HepG2 (cell line): ENCODE data around the gene ZCCHC10. TPM values are rescaled to one million over a fixed set of nuclear protein-coding genes. Genes with fewer than 3 reads are reported as not detected.

Experiments
- EEA1 ChIP-seq: sonication (generic); formaldehyde crosslinking; IDR thresholded peaks from 2 replicates; pipeline ENCODE4 v1.5.1; 2020; ENCODE audit warnings: mild to moderate bottlenecking, missing genetic modification reagents, borderline replicate concordance
- NFKBIZ ChIP-seq: IDR thresholded peaks from 2 replicates; pipeline ENCODE4 v1.6.1; 2018; ENCODE audit warnings: missing genetic modification reagents, missing compliant biosample characterization
- PAF1 ChIP-seq: IDR thresholded peaks from 2 replicates; pipeline ENCODE4 v1.6.1; 2016; ENCODE audit warnings: missing genetic modification reagents, missing compliant biosample characterization
- PAWR ChIP-seq: sonication (generic); formaldehyde crosslinking; IDR thresholded peaks from 2 replicates; pipeline ENCODE4 v1.4.0; 2020; ENCODE audit warnings: missing genetic modification reagents, mild to moderate bottlenecking, borderline replicate concordance
- RCOR2 ChIP-seq: IDR thresholded peaks from 2 replicates; pipeline ENCODE4 v1.6.1; 2016; ENCODE audit warnings: missing biosample characterization, missing genetic modification reagents
- TCF12 ChIP-seq, 2 experiments: fragments of 450-650 bp in 1 of 2; sonication (generic) in 1 of 2; formaldehyde crosslinking in 1 of 2; IDR thresholded peaks; 2 replicates each; pipeline versions ENCODE4 v1.6.1 to v1.8.0; 2017 to 2022; ENCODE audit warnings: antibody characterized with exemption in 1 of 2, mild to moderate bottlenecking in 1 of 2, missing genetic modification reagents in 1 of 2, moderate library complexity in 1 of 2
- TMF1 ChIP-seq: sonication (generic); formaldehyde crosslinking; IDR thresholded peaks from 2 replicates; pipeline ENCODE4 v1.8.1; 2022; ENCODE audit warnings: low read depth, missing genetic modification reagents
- ZFP90 ChIP-seq: sonication (generic); formaldehyde crosslinking; IDR thresholded peaks from 2 replicates; pipeline ENCODE4 v1.8.0; 2022; ENCODE audit warnings: missing genetic modification reagents, mild to moderate bottlenecking, inconsistent platforms, borderline replicate concordance
- ZMYM4 ChIP-seq: sonication (generic); formaldehyde crosslinking; IDR thresholded peaks from 2 replicates; pipeline ENCODE4 v1.8.1; 2023; ENCODE audit warnings: mild to moderate bottlenecking, missing genetic modification reagents
- ZNF225 ChIP-seq: sonication (generic); formaldehyde crosslinking; IDR thresholded peaks from 2 replicates; pipeline ENCODE4 v1.4.0; 2020; ENCODE audit warnings: mild to moderate bottlenecking, missing genetic modification reagents
- ZNF543 ChIP-seq: sonication (generic); formaldehyde crosslinking; IDR thresholded peaks from 2 replicates; pipeline ENCODE4 v1.4.0; 2020; ENCODE audit warnings: mild to moderate bottlenecking, missing genetic modification reagents
- ZNF569 ChIP-seq: sonication (generic); formaldehyde crosslinking; IDR thresholded peaks from 2 replicates; pipeline ENCODE4 v1.5.0; 2020; ENCODE audit warnings: mild to moderate bottlenecking, missing genetic modification reagents, moderate library complexity, borderline replicate concordance
- ZNF629 ChIP-seq: sonication (generic); formaldehyde crosslinking; conservative IDR thresholded peaks from 2 replicates; pipeline ENCODE4 v1.5.0; 2020; ENCODE audit warnings: missing genetic modification reagents
- ZNF737 ChIP-seq: sonication (generic); formaldehyde crosslinking; IDR thresholded peaks from 2 replicates; pipeline ENCODE4 v1.5.0; 2020; ENCODE audit warnings: missing genetic modification reagents, mild to moderate bottlenecking, borderline replicate concordance
- ZNF773 ChIP-seq: sonication (generic); formaldehyde crosslinking; IDR thresholded peaks from 2 replicates; pipeline ENCODE4 v1.4.0; 2020; ENCODE audit warnings: missing genetic modification reagents, borderline replicate concordance
- polyA plus RNA-seq, 8 experiments: library from polyadenylated mRNA; depleted of rRNA in 3 of 8; stranded (reverse) in 7 of 8; unstranded in 1 of 8; fragments of >200 nt; fragmentation: Illumina TruSeq in 4 of 8; extraction: Trizol in 4 of 8; gene quantifications; 2 replicates each; pipeline versions ENCODE4 v1.2.1 to v1.2.3, GENCODE V29; 2011 to 2016; ENCODE audit warnings: low read depth in 4 of 8, missing spikeins in 1 of 8, mixed read lengths in 1 of 8; ENCODE audit not compliant: insufficient read depth in 1 of 8
- total RNA-seq, 5 experiments: library from RNA; depleted of rRNA; stranded (reverse); fragments of >200 nt; fragmentation: Illumina TruSeq; extraction: Trizol; gene quantifications; 2 replicates each; pipeline ENCODE4 v1.2.3, GENCODE V29; 2016; ENCODE audit warnings: low read depth in 1 of 5
- TF ChIP-seq, protein P1 (sequence below): sonication (generic); formaldehyde crosslinking; IDR thresholded peaks from 2 replicates; pipeline ENCODE4 v1.5.0; 2020; ENCODE audit warnings: mild to moderate bottlenecking, missing genetic modification reagents
- TF ChIP-seq, protein P2 (sequence below): IDR thresholded peaks from 2 replicates; pipeline ENCODE4 v1.6.1; 2016
- TF ChIP-seq, protein P3 (sequence below): sonication (generic); formaldehyde crosslinking; IDR thresholded peaks from 2 replicates; pipeline ENCODE4 v1.5.1; 2020; ENCODE audit warnings: missing genetic modification reagents, mild to moderate bottlenecking, borderline replicate concordance
- TF ChIP-seq, protein P4 (sequence below): IDR thresholded peaks from 2 replicates; pipeline ENCODE4 v1.4.0; 2020; ENCODE audit warnings: mild to moderate bottlenecking, missing genetic modification reagents
- TF ChIP-seq, protein P5 (sequence below): IDR thresholded peaks from 2 replicates; pipeline ENCODE4 v1.6.1; 2016; ENCODE audit warnings: control low read depth

ZCCHC10 gene
- total and polyA plus RNA-seq, 2 of the 13 experiments (the other 11 are each of a cell fraction or from before 2014, with no cell fraction given): 40.7 to 48.2 TPM

DNA sequence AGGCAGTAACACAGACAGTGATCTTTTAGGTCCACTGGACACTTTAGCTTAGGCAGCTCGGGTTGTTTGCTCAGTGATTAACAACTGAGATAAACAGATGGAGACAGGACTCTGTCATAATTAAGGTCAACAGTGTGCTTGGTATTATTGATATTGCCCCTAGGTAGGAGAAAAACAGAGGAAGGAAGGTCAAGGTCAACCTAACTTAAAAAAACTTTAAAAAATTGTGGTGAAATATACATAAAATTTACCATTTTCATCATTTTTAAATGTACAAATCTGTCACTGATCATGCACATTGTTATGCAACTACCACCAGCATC, 23.3 kb upstream of the ZCCHC10 start (continued):
- TF ChIP-seq, protein P1, sequence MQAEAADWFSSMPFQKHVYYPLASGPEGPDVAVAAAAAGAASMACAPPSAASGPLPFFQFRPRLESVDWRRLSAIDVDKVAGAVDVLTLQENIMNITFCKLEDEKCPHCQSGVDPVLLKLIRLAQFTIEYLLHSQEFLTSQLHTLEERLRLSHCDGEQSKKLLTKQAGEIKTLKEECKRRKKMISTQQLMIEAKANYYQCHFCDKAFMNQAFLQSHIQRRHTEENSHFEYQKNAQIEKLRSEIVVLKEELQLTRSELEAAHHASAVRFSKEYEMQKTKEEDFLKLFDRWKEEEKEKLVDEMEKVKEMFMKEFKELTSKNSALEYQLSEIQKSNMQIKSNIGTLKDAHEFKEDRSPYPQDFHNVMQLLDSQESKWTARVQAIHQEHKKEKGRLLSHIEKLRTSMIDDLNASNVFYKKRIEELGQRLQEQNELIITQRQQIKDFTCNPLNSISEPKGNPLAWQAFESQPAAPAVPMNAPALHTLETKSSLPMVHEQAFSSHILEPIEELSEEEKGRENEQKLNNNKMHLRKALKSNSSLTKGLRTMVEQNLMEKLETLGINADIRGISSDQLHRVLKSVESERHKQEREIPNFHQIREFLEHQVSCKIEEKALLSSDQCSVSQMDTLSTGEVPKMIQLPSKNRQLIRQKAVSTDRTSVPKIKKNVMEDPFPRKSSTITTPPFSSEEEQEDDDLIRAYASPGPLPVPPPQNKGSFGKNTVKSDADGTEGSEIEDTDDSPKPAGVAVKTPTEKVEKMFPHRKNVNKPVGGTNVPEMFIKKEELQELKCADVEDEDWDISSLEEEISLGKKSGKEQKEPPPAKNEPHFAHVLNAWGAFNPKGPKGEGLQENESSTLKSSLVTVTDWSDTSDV (CRISPR knock-in tag): no peak
- TF ChIP-seq, protein P2, sequence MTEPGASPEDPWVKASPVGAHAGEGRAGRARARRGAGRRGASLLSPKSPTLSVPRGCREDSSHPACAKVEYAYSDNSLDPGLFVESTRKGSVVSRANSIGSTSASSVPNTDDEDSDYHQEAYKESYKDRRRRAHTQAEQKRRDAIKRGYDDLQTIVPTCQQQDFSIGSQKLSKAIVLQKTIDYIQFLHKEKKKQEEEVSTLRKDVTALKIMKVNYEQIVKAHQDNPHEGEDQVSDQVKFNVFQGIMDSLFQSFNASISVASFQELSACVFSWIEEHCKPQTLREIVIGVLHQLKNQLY (CRISPR knock-in tag): peak; percentile 56; the same call in 1 of the 2 replicates
- TF ChIP-seq ZNF773 (CRISPR knock-in tag): no peak
- no peak for TF ChIP-seq ZNF737 (CRISPR knock-in tag)
- TF ChIP-seq NFKBIZ (CRISPR knock-in tag): no peak
- no peak for TF ChIP-seq ZNF543 (CRISPR knock-in tag)
- TF ChIP-seq, protein P3, sequence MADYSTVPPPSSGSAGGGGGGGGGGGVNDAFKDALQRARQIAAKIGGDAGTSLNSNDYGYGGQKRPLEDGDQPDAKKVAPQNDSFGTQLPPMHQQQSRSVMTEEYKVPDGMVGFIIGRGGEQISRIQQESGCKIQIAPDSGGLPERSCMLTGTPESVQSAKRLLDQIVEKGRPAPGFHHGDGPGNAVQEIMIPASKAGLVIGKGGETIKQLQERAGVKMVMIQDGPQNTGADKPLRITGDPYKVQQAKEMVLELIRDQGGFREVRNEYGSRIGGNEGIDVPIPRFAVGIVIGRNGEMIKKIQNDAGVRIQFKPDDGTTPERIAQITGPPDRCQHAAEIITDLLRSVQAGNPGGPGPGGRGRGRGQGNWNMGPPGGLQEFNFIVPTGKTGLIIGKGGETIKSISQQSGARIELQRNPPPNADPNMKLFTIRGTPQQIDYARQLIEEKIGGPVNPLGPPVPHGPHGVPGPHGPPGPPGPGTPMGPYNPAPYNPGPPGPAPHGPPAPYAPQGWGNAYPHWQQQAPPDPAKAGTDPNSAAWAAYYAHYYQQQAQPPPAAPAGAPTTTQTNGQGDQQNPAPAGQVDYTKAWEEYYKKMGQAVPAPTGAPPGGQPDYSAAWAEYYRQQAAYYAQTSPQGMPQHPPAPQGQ (CRISPR knock-in tag): no peak
- no peak for TF ChIP-seq EEA1 (CRISPR knock-in tag)
- no peak for TF ChIP-seq ZNF569 (CRISPR knock-in tag)
- no peak for TF ChIP-seq ZNF629
- TF ChIP-seq TCF12 (IDR thresholded peaks at IDR 0.05): no peak
- no peak; the same call in 1 of the 2 replicates for TF ChIP-seq TCF12 (CRISPR knock-in tag; IDR thresholded peaks at IDR 0.05)
- TF ChIP-seq RCOR2 (CRISPR knock-in tag): peak; percentile 78
- no peak for TF ChIP-seq TMF1 (CRISPR knock-in tag)
- TF ChIP-seq, protein P4, sequence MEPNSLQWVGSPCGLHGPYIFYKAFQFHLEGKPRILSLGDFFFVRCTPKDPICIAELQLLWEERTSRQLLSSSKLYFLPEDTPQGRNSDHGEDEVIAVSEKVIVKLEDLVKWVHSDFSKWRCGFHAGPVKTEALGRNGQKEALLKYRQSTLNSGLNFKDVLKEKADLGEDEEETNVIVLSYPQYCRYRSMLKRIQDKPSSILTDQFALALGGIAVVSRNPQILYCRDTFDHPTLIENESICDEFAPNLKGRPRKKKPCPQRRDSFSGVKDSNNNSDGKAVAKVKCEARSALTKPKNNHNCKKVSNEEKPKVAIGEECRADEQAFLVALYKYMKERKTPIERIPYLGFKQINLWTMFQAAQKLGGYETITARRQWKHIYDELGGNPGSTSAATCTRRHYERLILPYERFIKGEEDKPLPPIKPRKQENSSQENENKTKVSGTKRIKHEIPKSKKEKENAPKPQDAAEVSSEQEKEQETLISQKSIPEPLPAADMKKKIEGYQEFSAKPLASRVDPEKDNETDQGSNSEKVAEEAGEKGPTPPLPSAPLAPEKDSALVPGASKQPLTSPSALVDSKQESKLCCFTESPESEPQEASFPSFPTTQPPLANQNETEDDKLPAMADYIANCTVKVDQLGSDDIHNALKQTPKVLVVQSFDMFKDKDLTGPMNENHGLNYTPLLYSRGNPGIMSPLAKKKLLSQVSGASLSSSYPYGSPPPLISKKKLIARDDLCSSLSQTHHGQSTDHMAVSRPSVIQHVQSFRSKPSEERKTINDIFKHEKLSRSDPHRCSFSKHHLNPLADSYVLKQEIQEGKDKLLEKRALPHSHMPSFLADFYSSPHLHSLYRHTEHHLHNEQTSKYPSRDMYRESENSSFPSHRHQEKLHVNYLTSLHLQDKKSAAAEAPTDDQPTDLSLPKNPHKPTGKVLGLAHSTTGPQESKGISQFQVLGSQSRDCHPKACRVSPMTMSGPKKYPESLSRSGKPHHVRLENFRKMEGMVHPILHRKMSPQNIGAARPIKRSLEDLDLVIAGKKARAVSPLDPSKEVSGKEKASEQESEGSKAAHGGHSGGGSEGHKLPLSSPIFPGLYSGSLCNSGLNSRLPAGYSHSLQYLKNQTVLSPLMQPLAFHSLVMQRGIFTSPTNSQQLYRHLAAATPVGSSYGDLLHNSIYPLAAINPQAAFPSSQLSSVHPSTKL (CRISPR knock-in tag): peak; percentile 97
- TF ChIP-seq ZFP90 (CRISPR knock-in tag): no peak
- TF ChIP-seq, protein P5, sequence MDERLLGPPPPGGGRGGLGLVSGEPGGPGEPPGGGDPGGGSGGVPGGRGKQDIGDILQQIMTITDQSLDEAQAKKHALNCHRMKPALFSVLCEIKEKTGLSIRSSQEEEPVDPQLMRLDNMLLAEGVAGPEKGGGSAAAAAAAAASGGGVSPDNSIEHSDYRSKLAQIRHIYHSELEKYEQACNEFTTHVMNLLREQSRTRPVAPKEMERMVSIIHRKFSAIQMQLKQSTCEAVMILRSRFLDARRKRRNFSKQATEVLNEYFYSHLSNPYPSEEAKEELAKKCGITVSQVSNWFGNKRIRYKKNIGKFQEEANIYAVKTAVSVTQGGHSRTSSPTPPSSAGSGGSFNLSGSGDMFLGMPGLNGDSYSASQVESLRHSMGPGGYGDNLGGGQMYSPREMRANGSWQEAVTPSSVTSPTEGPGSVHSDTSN (CRISPR knock-in tag): no peak
- TF ChIP-seq ZNF225 (CRISPR knock-in tag): no peak
- TF ChIP-seq PAWR (CRISPR knock-in tag): no peak
- TF ChIP-seq PAF1 (CRISPR knock-in tag): no peak
- peak; percentile 62; the same call in 1 of the 2 replicates for TF ChIP-seq ZMYM4
